Measurements from ENCODE around the gene C6orf47. TPM values are rescaled to one million over a fixed set of nuclear protein-coding genes. Genes with fewer than 3 reads are reported as not detected.
A peak's percentile ranks its signal among the peaks of the same experiment; 100 is the strongest.

Gene C6orf47
- total and polyA plus RNA-seq, 2 donors (not counting 3 experiments of a cell fraction or from before 2014, with no cell fraction given) = 5.8 to 12.8 TPM

- FAIRE-seq = peak; percentile 84
- Histone ChIP-seq H3K36me3 (ENCODE audit: control insufficient read depth in 2 of 2, extremely low read depth in 1 of 2, insufficient read depth in 2 of 2, low read length in 2 of 2) (no peaks in the 10 kb centered on the region), H3K9me1 (replicated peaks; ENCODE audit: control insufficient read depth, extremely low read depth, insufficient read depth, low read length) (no peaks in the 10 kb centered on the region), H3K9me3 (replicated peaks; ENCODE audit: control insufficient read depth, insufficient read depth, low read length) (no peaks in the 10 kb centered on the region), H3K79me2 (ENCODE audit: control insufficient read depth, insufficient read depth, low read length) (no peaks in the 10 kb centered on the region), H3K27me3 (ENCODE audit: control insufficient read depth in 2 of 2, insufficient read depth in 2 of 2, low read length in 2 of 2) (no peaks in the 10 kb centered on the region), H3K9ac (replicated peaks; ENCODE audit: extremely low read depth, insufficient read depth, low read length) (peak within 1 kb of the TSS; percentile 30), H3K27ac (ENCODE audit: insufficient read depth, low read depth, low read length) (peak within 1 kb of the TSS; percentile 18), H3K4me1 (ENCODE audit: control insufficient read depth, extremely low read depth, insufficient read depth, low read length) (peaks cover 8% of the 10 kb centered on the region), H4K20me1 (replicated peaks; ENCODE audit: control insufficient read depth, extremely low read depth, insufficient read depth, low read length) (no peaks in the 10 kb centered on the region), H3K4me2 (ENCODE audit: insufficient read depth, low read length) (peak within 1 kb of the TSS; percentile 65), H2AFZ (ENCODE audit: low read depth, low read length) (peak within 1 kb of the TSS; percentile 94), H3K4me3 (replicated peaks in 1 of 3; ENCODE audit: insufficient read depth in 1 of 3, low read depth in 1 of 3, low read length in 3 of 3) (peak within 1 kb of the TSS; percentile 18 to 59 (median 47))
- TF ChIP-seq, protein P1, sequence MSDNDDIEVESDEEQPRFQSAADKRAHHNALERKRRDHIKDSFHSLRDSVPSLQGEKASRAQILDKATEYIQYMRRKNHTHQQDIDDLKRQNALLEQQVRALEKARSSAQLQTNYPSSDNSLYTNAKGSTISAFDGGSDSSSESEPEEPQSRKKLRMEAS (IDR thresholded peaks at IDR 0.05; ENCODE audit: insufficient read depth, insufficient read length) = no peak
- TF ChIP-seq EZH2 (IDR thresholded peaks at IDR 0.05; ENCODE audit: borderline replicate concordance, low read depth, low read length, severe bottlenecking) (no peak), POLR2A (IDR thresholded peaks at IDR 0.05; ENCODE audit: low read depth, low read length) (no peak), GATA2 (IDR thresholded peaks at IDR 0.05; ENCODE audit: insufficient read depth, insufficient read length, low read depth, low read length) (no peak)
- TF ChIP-seq, protein P2, sequence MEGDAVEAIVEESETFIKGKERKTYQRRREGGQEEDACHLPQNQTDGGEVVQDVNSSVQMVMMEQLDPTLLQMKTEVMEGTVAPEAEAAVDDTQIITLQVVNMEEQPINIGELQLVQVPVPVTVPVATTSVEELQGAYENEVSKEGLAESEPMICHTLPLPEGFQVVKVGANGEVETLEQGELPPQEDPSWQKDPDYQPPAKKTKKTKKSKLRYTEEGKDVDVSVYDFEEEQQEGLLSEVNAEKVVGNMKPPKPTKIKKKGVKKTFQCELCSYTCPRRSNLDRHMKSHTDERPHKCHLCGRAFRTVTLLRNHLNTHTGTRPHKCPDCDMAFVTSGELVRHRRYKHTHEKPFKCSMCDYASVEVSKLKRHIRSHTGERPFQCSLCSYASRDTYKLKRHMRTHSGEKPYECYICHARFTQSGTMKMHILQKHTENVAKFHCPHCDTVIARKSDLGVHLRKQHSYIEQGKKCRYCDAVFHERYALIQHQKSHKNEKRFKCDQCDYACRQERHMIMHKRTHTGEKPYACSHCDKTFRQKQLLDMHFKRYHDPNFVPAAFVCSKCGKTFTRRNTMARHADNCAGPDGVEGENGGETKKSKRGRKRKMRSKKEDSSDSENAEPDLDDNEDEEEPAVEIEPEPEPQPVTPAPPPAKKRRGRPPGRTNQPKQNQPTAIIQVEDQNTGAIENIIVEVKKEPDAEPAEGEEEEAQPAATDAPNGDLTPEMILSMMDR (IDR thresholded peaks at IDR 0.05; ENCODE audit: extremely low read depth in 1 of 2, insufficient read depth in 1 of 2, low read depth in 1 of 2, low read length in 2 of 2) = peak; percentile 60 to 66
- ChIA-PET POLR2A (interaction anchor here (0.6 to 0.8 kb wide), 2 partner anchors 57 to 149 kb away, joined by 3 to 7 read pairs; no protein-coding TSS in a partner anchor), CTCF (interaction anchor here (0.6 to 3.5 kb wide), 19 partner anchors 9 to 272 kb away, joined by 3 to 44 read pairs (median 4); partner anchors contain the start of genes ABHD16A, DDAH2, HSPA1B and MSH5)
- DNase-seq (ENCODE audit: low read depth, low spot score) = peak; percentile 81
- BruUV-seq (replicated peaks) = no TSS peak
- intact Hi-C loops (cut with micrococcal nuclease) = loop anchor here (1.0 to 2.0 kb wide), 10 partner anchors 14 to 272 kb away; partner anchors contain the start of genes ABHD16A, CSNK2B, DDAH2 and NFKBIL1
- dilution Hi-C loops (cut with MboI; ENCODE audit: extremely low pct_ligation_motif_present, low sequenced_read_pairs) = no loop called here
Measured at GRCh38 chr6:31680226-31681134, 19.9 kb upstream of the C6orf47 start, which contains the start of gene LY6G5C. Gene LY6G5C (minus strand): TSS chr6:31681067. CDS start chr6:31680373, 694 bp downstream.

Data from endothelial cell of umbilical vein (primary cell).